H9 (cell line): ENCODE data around the gene NIN. TPM values are rescaled to one million over a fixed set of nuclear protein-coding genes. Genes with fewer than 3 reads are reported as not detected.

Source experiments
- DNase-seq: peaks from one replicate; pipeline ENCODE4 v3.0.0-alpha.2; 2017
- H2AFZ ChIP-seq: one replicate; pipeline ENCODE4 v1.6.1; 2013; ENCODE audit warnings: mild to moderate bottlenecking, low read length, control low read depth, moderate library complexity
- H2AK5ac ChIP-seq: 2 replicates; pipeline ENCODE4 v1.6.1; 2013; ENCODE audit warnings: low read length, control low read depth, mixed read lengths; ENCODE audit not compliant: insufficient read length
- H2BK120ac ChIP-seq: one replicate; pipeline ENCODE4 v1.6.1; 2013; ENCODE audit warnings: low read depth, mild to moderate bottlenecking, low read length, control low read depth, inconsistent platforms; ENCODE audit not compliant: poor library complexity, severe bottlenecking
- H2BK12ac ChIP-seq: 2 replicates; pipeline ENCODE4 v1.6.1; 2013; ENCODE audit warnings: low read length, control low read depth, mixed read lengths, low read depth; ENCODE audit not compliant: insufficient read length
- H2BK15ac ChIP-seq: 2 replicates; pipeline ENCODE4 v1.6.1; 2013; ENCODE audit warnings: low read depth, low read length, control low read depth
- H2BK20ac ChIP-seq: one replicate; pipeline ENCODE4 v1.6.1; 2013; ENCODE audit warnings: low read depth, mild to moderate bottlenecking, low read length, control low read depth, inconsistent platforms; ENCODE audit not compliant: poor library complexity, severe bottlenecking
- H2BK5ac ChIP-seq: 2 replicates; pipeline ENCODE4 v1.6.1; 2013; ENCODE audit warnings: low read length, control low read depth, mixed read lengths; ENCODE audit not compliant: insufficient read length
- H3K14ac ChIP-seq: 2 replicates; pipeline ENCODE4 v1.6.1; 2013; ENCODE audit warnings: low read length, control low read depth; ENCODE audit not compliant: insufficient read depth
- H3K18ac ChIP-seq: 2 replicates; pipeline ENCODE4 v1.6.1; 2013; ENCODE audit warnings: low read depth, mild to moderate bottlenecking, mixed read lengths, low read length, control low read depth; ENCODE audit not compliant: insufficient read length
- H3K23ac ChIP-seq: 2 replicates; pipeline ENCODE4 v1.6.1; 2013; ENCODE audit warnings: low read length, control low read depth, mixed read lengths, low read depth; ENCODE audit not compliant: insufficient read length
- H3K23me2 ChIP-seq: 2 replicates; pipeline ENCODE4 v1.6.1; 2013; ENCODE audit warnings: low read depth, mild to moderate bottlenecking, mixed read lengths, low read length, control low read depth; ENCODE audit not compliant: insufficient read length, poor library complexity, severe bottlenecking
- H3K27ac ChIP-seq: 2 replicates; pipeline ENCODE4 v1.5.1; 2013; ENCODE audit warnings: low read length, control low read depth, mixed read lengths, low read depth; ENCODE audit not compliant: insufficient read length
- H3K27me3 ChIP-seq: 2 replicates; pipeline ENCODE4 v1.6.1; 2013; ENCODE audit warnings: low read length, control low read depth, inconsistent platforms; ENCODE audit not compliant: insufficient read depth
- H3K4ac ChIP-seq: 2 replicates; pipeline ENCODE4 v1.6.1; 2013; ENCODE audit warnings: low read depth, mild to moderate bottlenecking, control low read depth, inconsistent platforms, low read length, moderate library complexity
- H3K4me1 ChIP-seq: 2 replicates; pipeline ENCODE4 v1.6.1; 2013; ENCODE audit warnings: low read length, control low read depth, inconsistent platforms; ENCODE audit not compliant: insufficient read depth
- H3K4me2 ChIP-seq: 2 replicates; pipeline ENCODE4 v1.6.1; 2013; ENCODE audit warnings: low read length, control low read depth, mixed read lengths; ENCODE audit not compliant: insufficient read length, insufficient read depth
- H3K56ac ChIP-seq: 2 replicates; pipeline ENCODE4 v1.6.1; 2013; ENCODE audit warnings: low read depth, mild to moderate bottlenecking, mixed read lengths, low read length, control low read depth; ENCODE audit not compliant: insufficient read length
- H3K79me1 ChIP-seq: 2 replicates; pipeline ENCODE4 v1.6.1; 2013; ENCODE audit warnings: low read depth, mild to moderate bottlenecking, moderate library complexity, low read length, control low read depth, inconsistent platforms; ENCODE audit not compliant: insufficient read depth, poor library complexity, severe bottlenecking
- H3K79me2 ChIP-seq: 2 replicates; pipeline ENCODE4 v1.6.1; 2013; ENCODE audit warnings: low read length, control low read depth, inconsistent platforms; ENCODE audit not compliant: insufficient read depth
- H3K9ac ChIP-seq: 2 replicates; pipeline ENCODE4 v1.6.1; 2013; ENCODE audit warnings: low read length, control low read depth, mixed read lengths; ENCODE audit not compliant: insufficient read length; ENCODE audit errors: extremely low read depth
- H3K9me3 ChIP-seq: one replicate; pipeline ENCODE4 v1.6.1; 2013; ENCODE audit warnings: low read depth, low read length, inconsistent platforms; ENCODE audit not compliant: control insufficient read depth
- H3T11ph ChIP-seq: one replicate; pipeline ENCODE4 v1.6.1; 2013; ENCODE audit warnings: mild to moderate bottlenecking, low read length, control low read depth, inconsistent platforms
- H4K20me1 ChIP-seq: one replicate; pipeline ENCODE4 v1.6.1; 2013; ENCODE audit not compliant: control insufficient read depth, insufficient read length, insufficient read depth
- H4K5ac ChIP-seq: 2 replicates; pipeline ENCODE4 v1.6.1; 2013; ENCODE audit warnings: low read depth, mild to moderate bottlenecking, mixed read lengths, low read length, control low read depth; ENCODE audit not compliant: insufficient read length
- H4K8ac ChIP-seq: replicated peaks from 2 replicates; pipeline ENCODE4 v1.6.1; 2013; ENCODE audit warnings: low read length, control low read depth, mixed read lengths, low read depth; ENCODE audit not compliant: insufficient read length
- H4K91ac ChIP-seq: 2 replicates; pipeline ENCODE4 v1.6.1; 2013; ENCODE audit warnings: low read depth, mild to moderate bottlenecking, moderate library complexity, mixed read lengths, low read length, control low read depth; ENCODE audit not compliant: insufficient read length
- H3K27ac Mint-ChIP-seq, 3 experiments: 2 replicates in 2 of 3; 3 replicates in 1 of 3; pipeline ENCODE4 v1.8.0; 2020 to 2021; ENCODE audit warnings: mixed read lengths in 3 of 3, mild to moderate bottlenecking in 1 of 3, moderate library complexity in 1 of 3
- H3K27me3 Mint-ChIP-seq: 2 replicates; pipeline ENCODE4 v1.8.0; 2021; ENCODE audit warnings: low read depth, mild to moderate bottlenecking, moderate library complexity, mixed read lengths
- H3K36me3 Mint-ChIP-seq, 3 experiments: 2 replicates in 2 of 3; 3 replicates in 1 of 3; pipeline ENCODE4 v1.8.0; 2020 to 2021; ENCODE audit warnings: low read depth in 3 of 3, mixed read lengths in 3 of 3; ENCODE audit not compliant: insufficient read depth in 1 of 3
- H3K4me1 Mint-ChIP-seq, 2 experiments: 2 replicates each; pipeline ENCODE4 v1.8.0; 2020; ENCODE audit warnings: mixed read lengths in 2 of 2
- H3K4me3 Mint-ChIP-seq, 2 experiments: 2 replicates in 1 of 2; 3 replicates in 1 of 2; pipeline ENCODE4 v1.8.0; 2020 to 2021; ENCODE audit warnings: mild to moderate bottlenecking in 2 of 2, mixed read lengths in 2 of 2, moderate library complexity in 1 of 2
- H3K9me3 Mint-ChIP-seq, 2 experiments: 2 replicates in 1 of 2; 3 replicates in 1 of 2; pipeline ENCODE4 v1.8.0; 2020; ENCODE audit warnings: mild to moderate bottlenecking in 2 of 2, mixed read lengths in 2 of 2, moderate library complexity in 1 of 2
- CTCF ChIP-seq: fragments of 200-600 bp; sonication (generic); conservative IDR thresholded peaks from 3 replicates; pipeline ENCODE4 v1.8.0; 2021; ENCODE audit warnings: antibody characterized with exemption, mild to moderate bottlenecking
- WGBS: extraction: QIAGEN DNeasy Blood & Tissue Kit; methylation state at CpG from one replicate; pipeline ENCODE4 v1.1.7; 2013; ENCODE audit warnings: missing lambda C conversion rate, low lambda C conversion rate, mixed read lengths; ENCODE audit not compliant: insufficient read length; ENCODE audit errors: extremely low coverage; 5-methylcytosine and 5-hydroxymethylcytosine counted together
- total RNA-seq: library from RNA; stranded (reverse); gene quantifications from 2 replicates; pipeline ENCODE4 v1.2.1, GENCODE V29; 2021

NIN gene
- total RNA-seq, 1 experiment from 2014 or later = 18.4 TPM

- H3K4me1 Mint-ChIP-seq = peaks cover 9 to 10% of the 10 kb centered on the region in 2 experiments; a peak in 3 of 4 replicates
Observed at GRCh38 chr14:50792634-50793068, 38.3 kb downstream of the NIN start.

More at GRCh38 chr14:50792634-50793068, 38.3 kb downstream of the NIN start:
- Histone ChIP-seq H3K56ac (no peak overlapping the region), H3K23me2 (no peaks in the 10 kb centered on the region), H3K9me3 (no peaks in the 10 kb centered on the region), H2BK20ac (no peak overlapping the region), H3K79me2 (no peaks in the 10 kb centered on the region), H3K27ac (no peak overlapping the region), H4K8ac (no peak overlapping the region), H4K20me1 (no peaks in the 10 kb centered on the region), H3K9ac (no peak overlapping the region), H2BK5ac (no peak overlapping the region), H2AFZ (no peak overlapping the region), H2AK5ac (no peak overlapping the region), H3T11ph (no peak overlapping the region), H3K14ac (no peak overlapping the region), H3K4me2 (no peak overlapping the region), H3K23ac (no peak overlapping the region), H2BK15ac (no peak overlapping the region), H2BK12ac (no peak overlapping the region), H2BK120ac (no peak overlapping the region), H3K79me1 (no peaks in the 10 kb centered on the region), H3K27me3 (no peaks in the 10 kb centered on the region), H3K18ac (no peak overlapping the region), H3K4me1 (0 out of 2 replicates have a peak, but pooled peaks cover 3% of the 10 kb centered on the region), H4K5ac (no peak overlapping the region), H4K91ac (no peak overlapping the region), H3K4ac (no peak overlapping the region)
- no peaks in the 10 kb centered on the region for H3K9me3 Mint-ChIP-seq
- H3K36me3 Mint-ChIP-seq = peaks cover 0 to 9% (median 0%) of the 10 kb centered on the region in 3 experiments; a peak in 4 of 7 replicates
- TF ChIP-seq CTCF = no peak
- no CpG with 5 or more reads among the region's 14 CpGs for WGBS
- H3K27me3 Mint-ChIP-seq = no peaks in the 10 kb centered on the region
- H3K4me3 Mint-ChIP-seq = no peak overlapping the region
- DNase-seq = no peak
- no peak overlapping the region; a peak in 2 of 7 replicates for H3K27ac Mint-ChIP-seq
